ENCODE measurements around the gene CYYR1.

The CYYR1 gene

DNA sequence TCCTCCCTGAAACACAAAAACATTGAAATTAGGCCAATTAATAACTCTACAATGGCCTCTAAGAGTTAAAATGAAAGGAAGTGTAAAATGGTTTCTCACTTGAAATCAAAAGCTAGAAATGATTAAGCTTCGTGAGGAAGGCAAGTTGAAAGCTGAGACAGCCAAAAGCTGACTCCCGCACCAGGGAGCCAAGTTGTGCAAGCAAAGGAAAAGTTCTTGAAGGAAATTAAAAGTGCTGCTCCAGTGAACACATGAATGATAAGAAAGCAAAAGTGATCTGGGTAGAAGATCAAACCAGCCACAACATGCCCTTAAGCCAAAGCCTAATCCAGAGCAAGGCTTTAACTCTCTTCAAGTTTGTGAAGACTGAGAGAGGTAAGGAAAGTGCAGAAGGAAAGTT lies 22.8 kb downstream of the CYYR1 start:
- no peak for DNase-seq

DNA sequence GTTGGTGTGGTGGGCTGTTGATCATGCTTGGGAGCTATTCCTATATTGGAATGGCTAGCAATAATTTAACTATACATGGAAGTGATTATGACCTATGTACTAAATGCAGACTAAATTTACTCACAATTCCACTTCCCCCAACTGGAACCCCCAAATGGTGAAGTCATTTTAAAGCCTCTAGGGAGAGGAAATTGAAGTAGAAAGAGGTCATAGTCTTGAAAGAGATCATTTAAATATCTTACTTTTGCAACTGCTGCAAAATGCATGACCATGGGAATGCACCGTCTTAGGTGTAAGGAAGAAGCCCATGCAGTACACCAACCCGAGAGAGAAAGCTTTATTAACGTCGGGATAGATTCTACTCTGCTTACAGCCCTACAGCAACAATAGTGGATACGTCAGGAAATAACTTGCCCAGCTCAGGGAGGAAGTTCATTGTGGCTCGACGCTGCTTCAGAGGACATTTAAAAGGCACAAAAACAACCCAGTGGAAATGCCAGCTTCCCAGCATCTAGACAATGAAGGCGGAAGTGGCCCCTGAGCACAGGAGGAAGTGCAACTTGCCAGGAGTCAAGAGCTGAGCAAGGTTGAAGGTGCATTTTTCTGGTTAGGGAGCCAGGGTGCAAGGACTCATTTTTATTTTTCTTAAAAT lies 26.5 kb downstream of the CYYR1 start:
- DNase-seq = no peak

- no peak for DNase-seq
Observed at GRCh38 chr21:26544201-26544775, 28.8 kb downstream of the CYYR1 start.

GRCh38 chr21:26540651-26541050 lies 32.4 kb downstream of the CYYR1 start:
- no peak for DNase-seq

DNA sequence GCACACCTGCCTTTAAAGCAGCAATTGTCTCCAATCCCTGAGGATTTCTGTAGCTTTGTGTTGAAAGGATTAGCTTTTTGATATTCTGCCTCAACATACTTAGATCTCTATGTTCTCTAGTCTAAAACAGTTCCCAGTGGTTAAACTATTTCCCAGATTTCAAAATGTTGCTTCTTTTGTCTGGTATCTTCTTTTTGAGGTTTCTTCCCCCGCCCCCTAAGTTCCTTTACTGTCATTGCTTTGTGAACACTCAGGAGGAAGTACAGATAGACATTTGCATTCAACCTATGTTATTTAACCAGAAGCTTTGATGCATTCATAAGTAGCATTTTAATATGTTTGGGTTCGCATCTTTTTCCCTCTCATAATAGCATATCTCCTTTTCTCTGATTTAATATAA lies 33.5 kb downstream of the CYYR1 start:
- no peak for DNase-seq

- DNase-seq = no peak
Observed at GRCh38 chr21:26534517-26534916, 38.6 kb downstream of the CYYR1 start.

DNA sequence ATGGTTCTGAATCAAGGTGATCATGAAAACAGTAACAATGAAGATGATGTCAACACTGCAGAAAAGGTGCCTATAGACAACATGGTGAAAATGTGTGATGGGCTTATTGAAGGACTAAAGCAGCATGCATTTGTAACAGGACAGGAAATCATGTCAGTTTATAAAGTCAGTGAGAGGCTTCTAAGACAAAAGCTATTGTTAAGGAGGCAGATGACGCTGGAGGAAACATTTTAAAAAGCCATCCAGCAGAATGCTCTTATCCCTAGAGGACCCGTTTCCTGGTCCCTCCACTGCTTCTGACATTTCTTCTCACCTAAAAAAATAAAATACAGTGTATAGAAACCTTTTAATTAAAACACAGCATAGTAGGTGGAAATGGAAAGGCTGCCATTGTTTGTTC lies 40.9 kb downstream of the CYYR1 start:
- DNase-seq = no peak

DNA sequence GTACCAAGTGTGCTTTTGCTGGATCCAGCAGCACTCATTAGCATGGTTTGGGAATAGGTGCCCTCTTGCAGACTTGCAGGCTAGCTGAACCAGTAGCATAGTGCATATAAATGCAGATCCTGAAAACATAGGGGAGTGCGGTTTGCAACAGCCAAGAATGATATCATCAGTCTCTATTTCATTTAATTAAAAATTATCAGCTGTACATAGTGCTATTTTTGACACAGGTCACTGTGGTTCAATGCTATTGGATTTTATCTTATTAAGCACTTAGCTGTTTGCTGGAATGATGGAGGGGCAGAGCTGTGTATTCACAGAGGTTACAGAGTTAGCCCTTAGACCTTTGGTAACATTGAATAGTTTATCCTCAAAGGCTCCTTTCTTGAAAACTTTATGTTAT lies 43.6 kb downstream of the CYYR1 start:
- no peak for DNase-seq

- no peak for DNase-seq
Observed at GRCh38 chr21:26528882-26529281, 44.2 kb downstream of the CYYR1 start.

GRCh38 chr21:26522704-26523103 lies 50.4 kb downstream of the CYYR1 start:
- no peak for DNase-seq

DNA sequence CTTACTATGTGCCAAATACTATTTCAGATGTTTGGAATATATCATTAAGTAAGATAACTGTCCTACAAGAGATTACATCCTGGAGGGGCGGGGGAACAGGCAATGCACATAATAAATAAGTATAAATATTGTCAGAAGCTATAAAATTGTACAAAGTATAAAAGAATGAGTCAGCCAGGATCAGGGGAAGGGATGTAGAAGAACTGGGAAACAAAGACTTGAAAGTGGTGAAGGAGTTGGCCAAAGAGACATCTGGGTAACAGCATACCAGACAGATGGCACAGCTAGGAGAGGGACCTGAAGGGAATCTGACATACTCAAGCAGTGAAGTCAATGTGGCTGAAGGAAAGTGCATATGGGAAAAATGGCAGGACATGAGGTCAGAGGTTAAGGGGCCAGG lies 53.9 kb downstream of the CYYR1 start:
- no peak for DNase-seq

DNA sequence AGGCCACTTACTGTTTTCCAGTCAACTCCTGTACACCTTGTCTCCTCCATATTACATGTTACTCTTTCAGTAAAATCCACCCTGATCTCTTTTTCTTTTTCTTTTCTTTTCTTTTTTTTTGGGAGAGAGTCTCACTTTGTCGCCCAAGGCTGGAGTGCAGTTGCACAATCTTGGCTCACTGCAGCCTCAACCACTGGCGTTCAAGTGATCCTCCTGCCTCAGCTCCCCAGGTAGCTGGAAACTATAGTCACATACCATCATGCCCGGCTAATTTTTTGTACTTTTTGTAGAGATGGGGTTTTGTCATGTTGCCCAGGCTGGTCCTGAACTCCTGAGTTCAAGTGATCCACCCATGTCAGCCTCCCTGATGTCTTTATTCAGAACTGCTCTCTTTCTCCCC lies 57.8 kb downstream of the CYYR1 start:
- no peak for DNase-seq

- DNase-seq = no peak
Observed at GRCh38 chr21:26513212-26513611, 59.9 kb downstream of the CYYR1 start.

DNA sequence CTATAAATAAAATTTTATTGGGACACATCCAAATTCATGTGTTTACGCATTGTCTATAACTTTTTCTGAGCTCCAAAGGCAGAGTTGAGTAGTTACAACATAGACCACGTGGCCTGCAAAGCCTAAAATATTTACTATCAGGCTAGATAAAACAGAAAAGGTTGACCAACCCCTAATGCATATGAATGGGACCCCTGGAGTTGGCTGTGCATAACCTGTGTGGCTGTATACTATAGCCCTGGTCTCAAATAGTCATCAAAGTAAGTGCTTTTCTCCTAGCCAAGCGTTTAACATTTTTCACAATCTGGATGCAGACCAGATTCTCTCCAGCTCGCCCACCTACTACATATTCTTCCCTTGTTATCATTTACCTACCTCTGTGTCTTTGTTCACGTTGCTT lies 60.4 kb downstream of the CYYR1 start:
- DNase-seq = no peak

DNA sequence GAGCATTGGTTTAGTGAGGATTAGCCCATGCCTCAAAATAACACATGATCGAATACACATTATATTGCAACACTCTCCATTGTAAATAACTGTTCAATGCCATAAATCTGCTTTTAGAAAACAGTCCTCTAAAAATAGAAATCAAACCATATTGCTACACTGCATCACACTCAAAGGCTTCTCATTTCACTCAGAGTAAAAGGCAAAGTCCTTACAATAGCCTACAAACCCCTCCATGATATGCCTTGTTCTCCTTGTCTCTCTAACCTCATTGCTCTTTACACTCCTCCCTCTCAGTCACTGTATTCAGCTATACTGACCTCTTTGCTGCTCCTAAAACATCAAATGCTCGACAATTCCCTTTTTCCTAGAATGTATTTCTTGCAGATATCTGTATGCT lies 64.2 kb downstream of the CYYR1 start:
- no peak for DNase-seq

DNA sequence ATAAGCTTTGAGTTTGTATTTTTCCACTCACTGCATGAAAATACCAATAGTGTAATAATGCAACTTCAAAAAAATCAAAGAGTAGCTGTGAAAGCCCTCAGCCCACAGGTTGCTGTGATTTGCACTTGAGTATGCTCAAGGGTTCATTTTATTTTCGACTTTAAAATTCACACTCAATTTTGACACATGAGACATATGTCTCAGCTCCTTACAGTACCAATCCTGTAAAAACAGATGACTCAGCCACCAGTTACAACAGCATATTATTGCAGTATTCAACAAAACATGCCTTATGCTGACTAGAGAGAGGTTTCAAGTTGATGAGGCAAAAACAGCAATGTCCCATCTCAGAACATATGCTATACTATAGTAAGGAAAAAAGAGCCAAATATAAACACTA lies 66.1 kb downstream of the CYYR1 start:
- DNase-seq = no peak

GRCh38 chr21:26505211-26505610 lies 67.9 kb downstream of the CYYR1 start:
- no peak for DNase-seq

- no peak for DNase-seq
Observed at GRCh38 chr21:26503414-26503813, 69.7 kb downstream of the CYYR1 start.

GRCh38 chr21:26501495-26502021 lies 71.5 kb downstream of the CYYR1 start:
- DNase-seq = no peak

- DNase-seq = no peak
Observed at GRCh38 chr21:26499495-26499894, 73.6 kb downstream of the CYYR1 start.

DNA sequence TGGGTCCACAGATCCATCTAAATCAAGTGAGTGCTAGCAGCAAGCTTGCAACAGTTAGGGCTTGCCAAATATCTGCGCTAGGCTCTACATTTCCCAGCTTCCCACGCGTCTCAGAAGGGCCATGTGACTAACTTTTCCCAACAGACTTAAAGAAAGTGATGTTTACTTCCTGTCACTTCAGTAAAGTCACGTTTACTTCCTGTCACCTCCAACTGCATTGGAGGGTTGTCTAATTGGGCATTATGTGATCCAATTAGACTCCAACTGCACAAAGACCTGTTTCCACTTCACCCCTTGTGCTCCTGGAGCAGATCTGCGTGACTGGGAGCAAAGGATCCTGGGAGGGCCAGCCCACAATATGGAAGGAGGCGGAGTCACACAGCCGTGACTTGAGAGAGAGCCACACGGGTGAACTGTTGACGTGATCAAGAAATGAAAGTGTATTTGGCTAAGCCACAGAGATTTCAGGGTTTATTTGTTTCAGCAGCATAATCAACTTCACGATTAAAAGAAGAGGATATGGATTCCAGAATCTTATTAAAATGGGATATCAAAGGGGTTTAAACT lies 77.7 kb downstream of the CYYR1 start:
- no peak for DNase-seq

GRCh38 chr21:26491663-26492062 lies 81.4 kb downstream of the CYYR1 start:
- DNase-seq = no peak

GRCh38 chr21:26490771-26491170 lies 82.3 kb downstream of the CYYR1 start:
- no peak for DNase-seq

DNA sequence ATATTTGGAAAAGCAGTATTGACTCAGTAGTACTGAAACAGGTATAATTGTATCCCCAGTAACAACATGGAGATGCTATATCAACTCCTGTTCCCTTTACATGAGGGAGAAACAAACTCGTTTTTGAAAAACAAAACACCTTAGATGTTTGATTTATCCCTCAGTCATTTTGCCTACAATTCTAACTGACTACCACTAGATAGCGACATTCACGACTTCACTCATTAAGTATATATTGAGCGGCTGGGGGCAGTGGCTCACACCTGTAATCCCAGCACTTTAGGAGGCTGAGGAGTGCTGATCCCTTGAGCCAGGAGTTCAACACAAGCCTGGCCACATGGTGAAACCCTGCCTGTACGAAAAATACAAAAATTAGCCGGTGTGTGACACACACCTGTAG lies 83.3 kb downstream of the CYYR1 start:
- DNase-seq = no peak
